ENCODE data around the gene DPP4. TPM values are rescaled to one million over a fixed set of nuclear protein-coding genes. Genes with fewer than 3 reads are reported as not detected.

Gene DPP4
- polyA plus RNA-seq, 3 donors, result 0.46 TPM; not detected in 2

DNA sequence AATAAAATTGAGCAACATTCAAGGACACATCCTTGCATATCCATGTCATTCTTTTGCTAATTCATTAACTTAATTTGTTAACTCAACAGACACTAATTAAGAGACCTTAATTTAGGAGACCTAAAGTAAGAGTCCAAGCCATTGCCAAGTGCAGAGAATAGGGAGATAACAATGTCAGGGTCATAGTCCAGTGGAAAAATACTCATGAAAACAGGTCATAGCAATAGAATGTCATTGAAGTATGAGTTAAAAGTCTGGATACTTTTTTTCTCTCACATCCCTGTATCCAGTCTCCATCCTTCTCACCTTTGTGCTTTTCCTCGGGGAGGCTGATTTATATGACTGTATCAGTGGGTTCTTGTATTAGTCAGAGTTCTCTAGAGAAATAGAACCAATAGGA lies 26.6 kb upstream of the DPP4 start:
- Histone ChIP-seq H3K27me3 (ENCODE audit: control insufficient read depth in 2 of 2, insufficient read depth in 2 of 2, low read length in 2 of 2) (no peaks in the 10 kb centered on the region), H3K27ac (ENCODE audit: low read depth in 1 of 2, low read length in 2 of 2) (no peak overlapping the region), H3K9ac (ENCODE audit: insufficient read depth, low read length, poor library complexity, severe bottlenecking) (no peak overlapping the region), H3K4me3 (replicated peaks in 1 of 3; ENCODE audit: low read depth in 2 of 3, low read length in 3 of 3) (no peak overlapping the region), H3K79me2 (ENCODE audit: insufficient read depth, low read length) (no peaks in the 10 kb centered on the region), H3K4me2 (replicated peaks; ENCODE audit: extremely low read depth, low read length, poor library complexity, severe bottlenecking) (no peak overlapping the region), H4K20me1 (ENCODE audit: insufficient read depth, low read length) (no peaks in the 10 kb centered on the region), H3K9me3 (replicated peaks in 1 of 2; ENCODE audit: control insufficient read depth in 1 of 2, insufficient read depth in 1 of 2, low read length in 2 of 2) (no peaks in the 10 kb centered on the region), H2AFZ (ENCODE audit: insufficient read depth, low read depth, low read length, poor library complexity, severe bottlenecking) (no peak overlapping the region), H3K4me1 (ENCODE audit: control insufficient read depth in 1 of 2, insufficient read depth in 2 of 2, low read length in 2 of 2) (no peaks in the 10 kb centered on the region), H3K36me3 (replicated peaks in 1 of 2; ENCODE audit: control insufficient read depth in 1 of 2, insufficient read depth in 2 of 2, low read length in 2 of 2) (no peaks in the 10 kb centered on the region)
- TF ChIP-seq, protein P1, sequence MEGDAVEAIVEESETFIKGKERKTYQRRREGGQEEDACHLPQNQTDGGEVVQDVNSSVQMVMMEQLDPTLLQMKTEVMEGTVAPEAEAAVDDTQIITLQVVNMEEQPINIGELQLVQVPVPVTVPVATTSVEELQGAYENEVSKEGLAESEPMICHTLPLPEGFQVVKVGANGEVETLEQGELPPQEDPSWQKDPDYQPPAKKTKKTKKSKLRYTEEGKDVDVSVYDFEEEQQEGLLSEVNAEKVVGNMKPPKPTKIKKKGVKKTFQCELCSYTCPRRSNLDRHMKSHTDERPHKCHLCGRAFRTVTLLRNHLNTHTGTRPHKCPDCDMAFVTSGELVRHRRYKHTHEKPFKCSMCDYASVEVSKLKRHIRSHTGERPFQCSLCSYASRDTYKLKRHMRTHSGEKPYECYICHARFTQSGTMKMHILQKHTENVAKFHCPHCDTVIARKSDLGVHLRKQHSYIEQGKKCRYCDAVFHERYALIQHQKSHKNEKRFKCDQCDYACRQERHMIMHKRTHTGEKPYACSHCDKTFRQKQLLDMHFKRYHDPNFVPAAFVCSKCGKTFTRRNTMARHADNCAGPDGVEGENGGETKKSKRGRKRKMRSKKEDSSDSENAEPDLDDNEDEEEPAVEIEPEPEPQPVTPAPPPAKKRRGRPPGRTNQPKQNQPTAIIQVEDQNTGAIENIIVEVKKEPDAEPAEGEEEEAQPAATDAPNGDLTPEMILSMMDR (IDR thresholded peaks at IDR 0.05), result no peak
- Mint-ChIP-seq H3K9me3 (no peaks in the 10 kb centered on the region), H3K4me3 (no peak overlapping the region), H3K4me1 (peaks cover 2% of the 10 kb centered on the region), H3K27me3 (ENCODE audit: low read depth in 3 of 3) (peaks cover 0 to 4% (median 4%) of the 10 kb centered on the region in 3 donors), H3K27ac (no peak overlapping the region), H3K36me3 (no peaks in the 10 kb centered on the region)
- DNase-seq, result no peak
- WGBS (ENCODE audit: insufficient coverage), result no CpG with 5 or more reads among the region's 1 CpG
- intact Hi-C loops (cut with micrococcal nuclease), result no loop called here

GRCh38 chr2:162099836-162100235 lies 25.8 kb upstream of the DPP4 start:
- no peaks in the 10 kb centered on the region for H3K9me3 Mint-ChIP-seq
- Histone ChIP-seq H3K4me3 (replicated peaks in 1 of 3; ENCODE audit: low read depth in 2 of 3, low read length in 3 of 3) (no peak overlapping the region), H3K4me1 (ENCODE audit: control insufficient read depth in 1 of 2, insufficient read depth in 2 of 2, low read length in 2 of 2) (no peaks in the 10 kb centered on the region), H3K4me2 (replicated peaks; ENCODE audit: extremely low read depth, low read length, poor library complexity, severe bottlenecking) (no peak overlapping the region), H3K27me3 (ENCODE audit: control insufficient read depth in 2 of 2, insufficient read depth in 2 of 2, low read length in 2 of 2) (no peaks in the 10 kb centered on the region), H3K27ac (ENCODE audit: low read depth in 1 of 2, low read length in 2 of 2) (no peak overlapping the region), H3K36me3 (replicated peaks in 1 of 2; ENCODE audit: control insufficient read depth in 1 of 2, insufficient read depth in 2 of 2, low read length in 2 of 2) (no peaks in the 10 kb centered on the region), H4K20me1 (ENCODE audit: insufficient read depth, low read length) (no peaks in the 10 kb centered on the region), H3K9ac (ENCODE audit: insufficient read depth, low read length, poor library complexity, severe bottlenecking) (no peak overlapping the region), H3K9me3 (replicated peaks in 1 of 2; ENCODE audit: control insufficient read depth in 1 of 2, insufficient read depth in 1 of 2, low read length in 2 of 2) (no peaks in the 10 kb centered on the region), H3K79me2 (ENCODE audit: insufficient read depth, low read length) (no peaks in the 10 kb centered on the region), H2AFZ (ENCODE audit: insufficient read depth, low read depth, low read length, poor library complexity, severe bottlenecking) (no peak overlapping the region)
- WGBS (ENCODE audit: insufficient coverage), result 100% methylated on average over 3 of the region's 5 CpGs
- H3K27ac Mint-ChIP-seq, result no peak overlapping the region
- peaks cover 2% of the 10 kb centered on the region for H3K4me1 Mint-ChIP-seq
- H3K4me3 Mint-ChIP-seq, result no peak overlapping the region
- intact Hi-C loops (cut with micrococcal nuclease), result no loop called here
- peaks cover 0 to 4% (median 2%) of the 10 kb centered on the region in 3 donors for H3K27me3 Mint-ChIP-seq (ENCODE audit: low read depth in 3 of 3)
- H3K36me3 Mint-ChIP-seq, result no peaks in the 10 kb centered on the region
- TF ChIP-seq, protein P1 (IDR thresholded peaks at IDR 0.05), result no peak
- DNase-seq, result no peak

Data from CD14-positive monocyte (primary cell).